GM23248 (cell line): ENCODE results near the gene HNRNPLL. TPM values are rescaled to one million over a fixed set of nuclear protein-coding genes. Genes with fewer than 3 reads are reported as not detected.

Experiments
- DNase-seq: peaks from one replicate; pipeline ENCODE4 v3.0.0-alpha.2; 2015
- H2AFZ ChIP-seq: fragments of 200-600 bp; sonication (generic); 2 replicates; pipeline ENCODE4 v1.6.1; 2016; ENCODE audit warnings: antibody characterized with exemption
- H3F3A ChIP-seq: fragments of 200-600 bp; sonication (generic); 2 replicates; pipeline ENCODE4 v1.6.1; 2016; ENCODE audit warnings: mild to moderate bottlenecking, antibody characterized with exemption, mixed run types; ENCODE audit not compliant: insufficient read depth
- H3K27ac ChIP-seq: fragments of 200-600 bp; sonication (generic); 2 replicates; pipeline ENCODE4 v1.5.1; 2016; ENCODE audit warnings: mild to moderate bottlenecking
- H3K27me3 ChIP-seq: fragments of 200-600 bp; sonication (generic); replicated peaks from 2 replicates; pipeline ENCODE4 v1.6.1; 2016; ENCODE audit warnings: mild to moderate bottlenecking; ENCODE audit not compliant: insufficient read depth
- H3K36me3 ChIP-seq: fragments of 200-600 bp; sonication (generic); 2 replicates; pipeline ENCODE4 v1.6.1; 2016; ENCODE audit warnings: low read depth, mild to moderate bottlenecking
- H3K4me1 ChIP-seq: fragments of 200-600 bp; sonication (generic); 2 replicates; pipeline ENCODE4 v1.6.1; 2016; ENCODE audit warnings: mild to moderate bottlenecking; ENCODE audit not compliant: insufficient read depth
- H3K4me2 ChIP-seq: fragments of 200-600 bp; sonication (generic); one replicate; pipeline ENCODE4 v1.6.1; 2016; ENCODE audit warnings: mild to moderate bottlenecking; ENCODE audit not compliant: unreplicated experiment
- H3K4me3 ChIP-seq: fragments of 200-600 bp; sonication (generic); 2 replicates; pipeline ENCODE4 v1.5.1; 2016; ENCODE audit warnings: mild to moderate bottlenecking
- H3K79me2 ChIP-seq: fragments of 200-600 bp; sonication (generic); 2 replicates; pipeline ENCODE4 v1.6.1; 2016; ENCODE audit warnings: mild to moderate bottlenecking; ENCODE audit not compliant: insufficient read depth
- H3K9ac ChIP-seq: fragments of 200-600 bp; sonication (generic); 2 replicates; pipeline ENCODE4 v1.6.1; 2016; ENCODE audit warnings: mild to moderate bottlenecking
- H3K9me2 ChIP-seq: fragments of 200-600 bp; sonication (generic); 2 replicates; pipeline ENCODE4 v1.6.1; 2016; ENCODE audit warnings: mixed run types, mild to moderate bottlenecking, moderate library complexity; ENCODE audit not compliant: insufficient read depth
- H3K9me3 ChIP-seq: fragments of 200-600 bp; sonication (generic); one replicate; pipeline ENCODE4 v1.6.1; 2017; ENCODE audit warnings: low read depth
- H4K20me1 ChIP-seq: fragments of 200-600 bp; sonication (generic); 2 replicates; pipeline ENCODE4 v1.6.0; 2016; ENCODE audit not compliant: insufficient read depth
- EZH2 ChIP-seq: fragments of 200-600 bp; sonication (generic); IDR thresholded peaks from 2 replicates; pipeline ENCODE4 v1.6.1; 2018; ENCODE audit warnings: antibody characterized with exemption, mild to moderate bottlenecking; ENCODE audit not compliant: insufficient read depth, poor library complexity, severe bottlenecking
- EZH2phosphoT487 ChIP-seq: fragments of 200-600 bp; sonication (generic); IDR thresholded peaks from 2 replicates; pipeline ENCODE4 v1.6.1; 2018; ENCODE audit warnings: antibody characterized with exemption, moderate library complexity, mild to moderate bottlenecking, low read depth; ENCODE audit not compliant: insufficient read depth
- WGBS, 2 experiments: methylation state at CpG; one replicate each; pipeline ENCODE4 v1.1.6; 2015 to 2017; ENCODE audit warnings: low lambda C conversion rate in 2 of 2, low coverage in 1 of 2; ENCODE audit errors: missing lambda C conversion rate in 2 of 2; 5-methylcytosine and 5-hydroxymethylcytosine counted together
- in situ Hi-C: fragments of 300-500 bp; cut with MboI; formaldehyde crosslinking; loops from 2 replicates; pipeline ENCODE4 v1.15.0; 2020
- polyA plus RNA-seq: library from polyadenylated mRNA; unstranded; fragments of >200 nt; fragmentation: Nextera tagmentation; extraction: Ambion mirVana; gene quantifications from 2 replicates; pipeline ENCODE4 v1.2.1, GENCODE V29; 2016
- total RNA-seq: library from RNA; depleted of rRNA; stranded (reverse); fragments of >200 nt; shearing (Covaris generic); gene quantifications from 2 replicates; pipeline ENCODE4 v1.2.3, GENCODE V29; 2014

HNRNPLL gene
- total and polyA plus RNA-seq, 2 experiments from 2014 or later = 31.3 to 42.6 TPM

DNA sequence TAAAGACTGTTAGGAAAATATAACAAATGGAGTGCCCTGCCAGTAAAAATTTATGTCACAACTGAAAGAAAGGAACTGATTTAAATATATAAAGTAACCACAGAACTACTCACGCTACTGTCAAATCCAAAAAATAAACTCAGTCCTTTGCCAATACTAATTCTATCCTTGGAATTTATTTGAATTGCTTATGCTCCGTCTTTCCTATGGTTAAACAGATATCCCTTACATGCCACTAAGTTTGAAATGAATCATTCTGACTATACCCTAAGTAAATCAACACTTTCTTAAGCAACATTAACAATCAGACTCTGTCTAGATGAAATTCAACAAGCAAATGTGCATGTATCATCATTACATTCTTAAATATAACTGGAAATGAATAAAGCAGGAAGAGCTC lies 9.8 kb downstream of the HNRNPLL start:
- peaks cover 15% of the 10 kb centered on the region for H4K20me1 ChIP-seq
- H3K36me3 ChIP-seq = no peaks in the 10 kb centered on the region
- TF ChIP-seq EZH2 (no peak), EZH2phosphoT487 (no peak)
- H3K27ac ChIP-seq = peak overlapping the region; percentile 35
- peak; percentile 50 for DNase-seq
- no peak overlapping the region for H3K4me3 ChIP-seq
- no peak overlapping the region for H3K9ac ChIP-seq
- H3K79me2 ChIP-seq = peaks cover 100% of the 10 kb centered on the region
- no peaks in the 10 kb centered on the region for H3K9me2 ChIP-seq
- H3F3A ChIP-seq = peaks cover 23% of the 10 kb centered on the region
- WGBS, 2 experiments = 20 to 23% methylated on average over 2 of the region's 2 CpGs
- H3K27me3 ChIP-seq = no peaks in the 10 kb centered on the region
- H3K4me2 ChIP-seq = peak overlapping the region; percentile 21
- H2AFZ ChIP-seq = no peak overlapping the region
- in situ Hi-C loops = no loop called here
- H3K4me1 ChIP-seq = peaks cover 28% of the 10 kb centered on the region
- no peaks in the 10 kb centered on the region for H3K9me3 ChIP-seq

DNA sequence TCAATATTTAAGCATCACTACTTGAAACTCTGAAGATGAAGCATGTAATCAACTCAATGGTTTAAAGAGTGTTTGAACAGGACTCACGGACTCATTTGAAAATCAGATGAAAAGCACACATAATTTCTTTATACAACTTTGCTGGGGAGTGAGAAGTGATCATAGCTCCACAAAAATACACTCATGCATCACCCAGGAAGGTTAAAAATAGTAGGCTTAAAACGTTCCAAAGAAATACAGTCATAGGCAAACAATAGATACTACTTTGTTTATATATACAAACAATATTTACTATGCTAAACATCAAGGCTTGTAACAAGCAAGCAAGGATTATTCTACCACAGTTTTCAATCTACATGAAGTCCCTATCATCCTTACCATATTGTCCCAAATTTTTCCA lies 11.6 kb downstream of the HNRNPLL start:
- H3K79me2 ChIP-seq = peaks cover 100% of the 10 kb centered on the region
- H3K27me3 ChIP-seq = no peaks in the 10 kb centered on the region
- no peaks in the 10 kb centered on the region for H3K9me2 ChIP-seq
- in situ Hi-C loops = no loop called here
- H3K9ac ChIP-seq = no peak overlapping the region
- peaks cover 27% of the 10 kb centered on the region for H3K4me1 ChIP-seq
- peak; percentile 45 for DNase-seq
- H3K9me3 ChIP-seq = no peaks in the 10 kb centered on the region
- H2AFZ ChIP-seq = no peak overlapping the region
- WGBS, 2 experiments = 50 to 57% methylated on average over 2 of the region's 2 CpGs
- H4K20me1 ChIP-seq = peaks cover 11% of the 10 kb centered on the region
- H3K4me3 ChIP-seq = no peak overlapping the region
- peak overlapping the region; percentile 38 for H3K4me2 ChIP-seq
- peaks cover 23% of the 10 kb centered on the region for H3F3A ChIP-seq
- H3K27ac ChIP-seq = no peak overlapping the region
- H3K36me3 ChIP-seq = no peaks in the 10 kb centered on the region
- TF ChIP-seq EZH2phosphoT487 = no peak
- TF ChIP-seq EZH2 = no peak

DNA sequence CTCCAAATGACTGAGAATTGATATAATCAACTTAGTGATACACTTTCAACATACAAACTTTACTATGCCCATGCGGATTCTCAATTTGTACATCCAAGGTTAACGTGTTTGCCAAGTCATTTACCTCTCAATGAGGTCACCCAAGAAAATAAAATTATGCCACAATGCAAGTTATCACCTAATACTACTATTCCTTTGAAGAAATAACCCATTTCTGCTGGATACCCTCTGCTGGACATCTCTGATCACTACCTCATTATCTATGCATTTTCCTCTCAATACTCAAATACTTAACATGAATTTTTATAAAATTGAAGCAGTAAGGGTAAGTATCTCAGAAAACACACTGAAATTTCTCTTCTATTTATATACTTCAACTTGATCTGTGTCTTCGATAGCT lies 12.7 kb downstream of the HNRNPLL start:
- no peak overlapping the region for H3K4me2 ChIP-seq
- H3K9ac ChIP-seq = no peak overlapping the region
- H3K27ac ChIP-seq = no peak overlapping the region
- peaks cover 37% of the 10 kb centered on the region for H3K4me1 ChIP-seq
- WGBS, 2 experiments = 94 to 97% methylated on average over 3 of the region's 3 CpGs
- no peak overlapping the region for H3K4me3 ChIP-seq
- TF ChIP-seq EZH2phosphoT487 = no peak
- no peak for TF ChIP-seq EZH2
- H3K79me2 ChIP-seq = peaks cover 100% of the 10 kb centered on the region
- no peaks in the 10 kb centered on the region for H3K9me3 ChIP-seq
- H4K20me1 ChIP-seq = peaks cover 17% of the 10 kb centered on the region
- no peaks in the 10 kb centered on the region for H3K9me2 ChIP-seq
- H3K36me3 ChIP-seq = no peaks in the 10 kb centered on the region
- DNase-seq = peak; percentile 19
- H3K27me3 ChIP-seq = no peaks in the 10 kb centered on the region
- in situ Hi-C loops = no loop called here
- H3F3A ChIP-seq = peaks cover 29% of the 10 kb centered on the region
- H2AFZ ChIP-seq = no peak overlapping the region

DNA sequence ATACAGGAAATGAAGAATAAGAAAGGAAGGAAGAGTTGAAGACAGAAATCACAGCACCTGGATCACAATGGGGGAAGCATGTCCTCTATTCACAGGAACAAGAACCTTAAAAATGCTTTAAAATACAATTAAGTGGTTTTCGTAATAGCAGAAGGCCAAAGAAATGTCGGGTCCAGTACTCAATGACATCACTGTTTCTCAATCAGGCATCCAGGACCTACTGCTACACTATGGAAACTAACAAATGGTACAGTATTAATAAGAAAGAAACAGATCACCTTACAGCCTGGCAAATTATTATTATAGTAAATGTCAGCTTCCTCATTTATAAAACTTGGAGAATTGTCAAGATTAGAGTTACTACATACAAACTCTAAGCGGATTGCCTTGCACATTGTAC lies 15.8 kb downstream of the HNRNPLL start:
- DNase-seq = peak; percentile 18
- Histone ChIP-seq H2AFZ (no peak overlapping the region), H3K79me2 (peaks cover 100% of the 10 kb centered on the region), H3F3A (peaks cover 19% of the 10 kb centered on the region; the same call in 1 of the 2 replicates), H3K27ac (no peak overlapping the region), H3K9me2 (no peaks in the 10 kb centered on the region), H3K36me3 (peaks cover 3% of the 10 kb centered on the region; the same call in 1 of the 2 replicates), H3K4me2 (no peak overlapping the region), H3K27me3 (no peaks in the 10 kb centered on the region), H3K9me3 (no peaks in the 10 kb centered on the region), H4K20me1 (peaks cover 5% of the 10 kb centered on the region; the same call in 1 of the 2 replicates), H3K9ac (no peak overlapping the region), H3K4me1 (peaks cover 20% of the 10 kb centered on the region), H3K4me3 (no peak overlapping the region)
- in situ Hi-C loops = no loop called here
- 66 to 67% methylated on average over 3 of the region's 3 CpGs for WGBS, 2 experiments
- TF ChIP-seq EZH2 = no peak
- TF ChIP-seq EZH2phosphoT487 = no peak

DNA sequence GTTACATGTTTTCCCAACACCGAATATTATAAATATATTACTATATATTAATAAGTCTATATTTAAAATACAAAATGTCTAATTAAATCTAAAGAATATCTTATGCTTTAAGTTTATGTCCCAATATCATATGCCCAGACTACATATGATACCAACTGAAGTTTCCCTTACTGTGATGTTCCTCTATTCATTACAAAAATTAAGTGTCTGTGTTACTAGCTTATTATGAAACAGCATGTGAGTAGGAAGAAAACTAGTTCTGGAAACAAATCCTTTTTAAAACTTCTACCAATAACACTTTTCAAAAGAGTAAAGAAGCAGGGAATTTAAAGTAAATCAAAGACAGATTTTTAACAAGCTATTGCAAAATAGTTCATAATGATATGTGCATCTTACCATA lies 17.8 kb downstream of the HNRNPLL start:
- no peak overlapping the region for H3K9ac ChIP-seq
- H3K36me3 ChIP-seq = peaks cover 19% of the 10 kb centered on the region
- H3F3A ChIP-seq = peaks cover 14% of the 10 kb centered on the region; the same call in 1 of the 2 replicates
- WGBS, 2 experiments = 95 to 98% methylated on average over 1 of the region's 1 CpG
- H3K9me2 ChIP-seq = no peaks in the 10 kb centered on the region
- H3K27me3 ChIP-seq = no peaks in the 10 kb centered on the region
- in situ Hi-C loops = no loop called here
- H2AFZ ChIP-seq = no peak overlapping the region
- no peak overlapping the region for H3K4me2 ChIP-seq
- peaks cover 11% of the 10 kb centered on the region for H3K4me1 ChIP-seq
- peaks cover 97% of the 10 kb centered on the region for H3K79me2 ChIP-seq
- no peak for DNase-seq
- H3K9me3 ChIP-seq = no peaks in the 10 kb centered on the region
- peaks cover 5% of the 10 kb centered on the region; the same call in 1 of the 2 replicates for H4K20me1 ChIP-seq
- H3K27ac ChIP-seq = no peak overlapping the region
- H3K4me3 ChIP-seq = no peak overlapping the region
- TF ChIP-seq EZH2phosphoT487 = no peak
- no peak for TF ChIP-seq EZH2
